Measurements from ENCODE around the gene SLX4. TPM values are rescaled to one million over a fixed set of nuclear protein-coding genes. Genes with fewer than 3 reads are reported as not detected.

SLX4 gene
- total RNA-seq, 1 experiment from 2014 or later = 15.5 TPM

GRCh38 chr16:3581392-3581791, 30.0 kb downstream of the SLX4 start:
- DNase-seq (ENCODE audit: low read depth, low spot score) = no peak
- Histone ChIP-seq H3K27ac (ENCODE audit: low read length) (no peak overlapping the region), H3K9me3 (ENCODE audit: control insufficient read depth, insufficient read depth, low read depth, low read length) (no peaks in the 10 kb centered on the region), H3K27me3 (ENCODE audit: control insufficient read depth, insufficient read depth, low read length) (no peaks in the 10 kb centered on the region), H3K36me3 (ENCODE audit: control insufficient read depth, insufficient read depth, low read length) (no peaks in the 10 kb centered on the region; the same call in 1 of the 2 replicates), H3K4me3 (ENCODE audit: low read depth in 2 of 2, low read length in 2 of 2) (no peak overlapping the region), H3K4me1 (ENCODE audit: control insufficient read depth, insufficient read depth, low read length) (no peaks in the 10 kb centered on the region)
- POLR2A ChIA-PET = no interaction called here
- ATAC-seq = no peak
- TF ChIP-seq POLR2AphosphoS5 (IDR thresholded peaks at IDR 0.05; ENCODE audit: low read depth, low read length) (no peak), CTCF (IDR thresholded peaks at IDR 0.05) (no peak), TCF7L2 (IDR thresholded peaks at IDR 0.05; ENCODE audit: low read depth, low read length) (no peak), REST (IDR thresholded peaks at IDR 0.05; ENCODE audit: insufficient read depth in 1 of 2, low read depth in 2 of 2, low read length in 1 of 2) (no peak), SIN3A (IDR thresholded peaks at IDR 0.05; ENCODE audit: borderline replicate concordance, insufficient read depth, low read depth, low read length) (no peak)
- CTCF ChIA-PET = no interaction called here
- in situ Hi-C loops (cut with HindIII; ENCODE audit: low pct_unique_long_range_greater_than_20kb, low sequenced_read_pairs) = no loop called here
- intact Hi-C loops (cut with micrococcal nuclease; ENCODE audit: unreplicated experiment) = no loop called here
- BruUV-seq (replicated peaks) = no TSS peak

- DNase-seq (ENCODE audit: low read depth, low spot score) (no peak), ATAC-seq (no peak)
- POLR2A ChIA-PET = no interaction called here
- Histone ChIP-seq H3K36me3 (ENCODE audit: control insufficient read depth, insufficient read depth, low read length) (no peaks in the 10 kb centered on the region; the same call in 1 of the 2 replicates), H3K27me3 (ENCODE audit: control insufficient read depth, insufficient read depth, low read length) (no peaks in the 10 kb centered on the region), H3K4me3 (ENCODE audit: low read depth in 2 of 2, low read length in 2 of 2) (no peak overlapping the region), H3K4me1 (ENCODE audit: control insufficient read depth, insufficient read depth, low read length) (no peaks in the 10 kb centered on the region), H3K27ac (ENCODE audit: low read length) (no peak overlapping the region), H3K9me3 (ENCODE audit: control insufficient read depth, insufficient read depth, low read depth, low read length) (no peaks in the 10 kb centered on the region)
- no peak for TF ChIP-seq TCF7L2 (IDR thresholded peaks at IDR 0.05; ENCODE audit: low read depth, low read length)
- no peak for TF ChIP-seq SIN3A (IDR thresholded peaks at IDR 0.05; ENCODE audit: borderline replicate concordance, insufficient read depth, low read depth, low read length)
- TF ChIP-seq REST (IDR thresholded peaks at IDR 0.05; ENCODE audit: insufficient read depth in 1 of 2, low read depth in 2 of 2, low read length in 1 of 2) = no peak
- TF ChIP-seq CTCF (IDR thresholded peaks at IDR 0.05) = no peak
- TF ChIP-seq POLR2AphosphoS5 (IDR thresholded peaks at IDR 0.05; ENCODE audit: low read depth, low read length) = no peak
- CTCF ChIA-PET = no interaction called here
- BruUV-seq (replicated peaks) = no TSS peak
- in situ Hi-C loops (cut with HindIII; ENCODE audit: low pct_unique_long_range_greater_than_20kb, low sequenced_read_pairs) = no loop called here
- intact Hi-C loops (cut with micrococcal nuclease; ENCODE audit: unreplicated experiment) = no loop called here
Measured at GRCh38 chr16:3580686-3581085, 30.7 kb downstream of the SLX4 start.
